NB4 (cell line): ENCODE results near the gene RPL18.

Experiments used
- CTCF ChIP-seq: IDR thresholded peaks from one replicate; pipeline ENCODE4 v1.5.1; 2012; ENCODE audit warnings: low read depth, low read length
- POLR2A ChIP-seq: IDR thresholded peaks from 2 replicates; pipeline ENCODE4 v1.6.1; 2011; ENCODE audit warnings: mild to moderate bottlenecking; ENCODE audit not compliant: insufficient read length; ENCODE audit errors: extremely low read depth

DNA sequence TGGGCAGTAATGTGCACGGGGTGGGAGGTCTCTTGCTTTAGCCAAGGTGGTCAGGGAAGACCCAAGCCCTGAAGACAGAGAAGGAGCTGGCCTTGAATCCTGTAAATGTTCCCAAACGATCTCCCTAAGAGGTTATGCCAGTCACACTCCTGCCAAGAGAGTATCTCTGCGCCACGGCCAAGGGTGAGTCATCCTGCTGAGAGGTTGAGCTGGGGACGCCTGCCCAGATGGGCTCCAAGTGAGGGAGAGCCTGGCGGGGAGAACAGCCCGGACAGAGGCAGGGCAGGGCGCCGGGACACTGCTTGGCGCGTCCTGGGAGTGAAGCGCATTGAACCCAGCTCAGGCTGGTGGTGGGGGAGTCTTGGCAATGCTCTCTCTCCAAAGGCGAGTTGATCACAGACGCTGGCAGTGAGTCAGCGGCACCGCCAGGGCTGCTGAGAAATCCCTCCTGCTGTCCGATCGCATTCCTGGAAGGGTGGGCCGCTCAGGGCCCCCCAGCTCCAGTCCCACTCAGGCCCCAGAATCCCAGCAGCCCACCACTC, 50.6 kb downstream of the RPL18 start:
- TF ChIP-seq CTCF (no peak), POLR2A (no peak)
